Body of pancreas (tissue), 4 donors: ENCODE data around the gene ZNF652. TPM values are rescaled to one million over a fixed set of nuclear protein-coding genes. Genes with fewer than 3 reads are reported as not detected.
"Not testable (repeated sequence)": the region's sequence is repeated elsewhere in the genome, so short reads cannot be mapped to it uniquely, and the experiment has no call there.

ENCODE experiments used
- ATAC-seq: fragments of 150-250 bp; one replicate; pipeline ENCODE4 v1.9.1; 2016
- DNase-seq, 4 donors: peaks; one replicate each; pipeline ENCODE4 v3.0.0-alpha.2; 2019
- H3K27ac ChIP-seq, 4 donors: fragments of 200-600 bp; sonication (generic); 1 replicate in 3 of 4; 2 replicates in 1 of 4; pipeline versions ENCODE4 v1.5.1 to v1.6.1; 2016 to 2019; ENCODE audit warnings: mild to moderate bottlenecking in 1 of 4, mixed read lengths in 1 of 4, moderate library complexity in 1 of 4
- H3K27me3 ChIP-seq, 2 donors: fragments of 200-600 bp; sonication (generic); one replicate each; pipeline ENCODE4 v1.6.0; 2016; ENCODE audit warnings: mild to moderate bottlenecking in 1 of 2
- H3K36me3 ChIP-seq, 2 donors: fragments of 200-600 bp; sonication (generic); replicated peaks in 1 of 2; 2 replicates each; pipeline ENCODE4 v1.5.1; 2016; ENCODE audit warnings: low read depth in 2 of 2; ENCODE audit not compliant: insufficient read depth in 1 of 2
- H3K4me1 ChIP-seq: fragments of 200-600 bp; sonication (generic); one replicate; pipeline ENCODE4 v1.6.0; 2016
- H3K4me3 ChIP-seq, 2 donors: fragments of 200-600 bp; sonication (generic); 1 replicate in 1 of 2; 2 replicates in 1 of 2; pipeline ENCODE4 v1.5.1; 2016 to 2019
- H3K9me3 ChIP-seq, 3 donors: fragments of 200-600 bp; sonication (generic); 1 replicate in 2 of 3; 2 replicates in 1 of 3; pipeline ENCODE4 v1.5.1; 2016
- POLR2A ChIP-seq, 3 donors: fragments of 450-650 bp; IDR thresholded peaks; one replicate each; pipeline ENCODE4 v1.6.1; 2016; ENCODE audit warnings: antibody characterized with exemption in 3 of 3, mild to moderate bottlenecking in 2 of 3
- WGBS, 2 donors: methylation state at CpG; one replicate each; pipeline ENCODE4 v1.1.5; 2017; 5-methylcytosine and 5-hydroxymethylcytosine counted together
- intact Hi-C: fragments of 100-400 bp; cut with DNase I; formaldehyde crosslinking; loops from one replicate; pipeline ENCODE4 v1.15.1; 2023
- total RNA-seq, 2 donors: library from RNA; depleted of rRNA; stranded (reverse); fragments of >200 nt; gene quantifications; one replicate each; pipeline ENCODE4 v1.1.0, GENCODE V29; 2016
- TF ChIP-seq, protein P1 (sequence below), 7 experiments: fragments of 450-650 bp in 4 of 7; fragments of 200-600 bp in 3 of 7; sonication (generic) in 3 of 7; IDR thresholded peaks; one replicate each; pipeline ENCODE4 v1.5.1; 2016 to 2019; ENCODE audit warnings: antibody characterized with exemption in 7 of 7

ZNF652 gene
- total RNA-seq, 2 donors from 2014 or later: 26.4 to 36.1 TPM

DNA sequence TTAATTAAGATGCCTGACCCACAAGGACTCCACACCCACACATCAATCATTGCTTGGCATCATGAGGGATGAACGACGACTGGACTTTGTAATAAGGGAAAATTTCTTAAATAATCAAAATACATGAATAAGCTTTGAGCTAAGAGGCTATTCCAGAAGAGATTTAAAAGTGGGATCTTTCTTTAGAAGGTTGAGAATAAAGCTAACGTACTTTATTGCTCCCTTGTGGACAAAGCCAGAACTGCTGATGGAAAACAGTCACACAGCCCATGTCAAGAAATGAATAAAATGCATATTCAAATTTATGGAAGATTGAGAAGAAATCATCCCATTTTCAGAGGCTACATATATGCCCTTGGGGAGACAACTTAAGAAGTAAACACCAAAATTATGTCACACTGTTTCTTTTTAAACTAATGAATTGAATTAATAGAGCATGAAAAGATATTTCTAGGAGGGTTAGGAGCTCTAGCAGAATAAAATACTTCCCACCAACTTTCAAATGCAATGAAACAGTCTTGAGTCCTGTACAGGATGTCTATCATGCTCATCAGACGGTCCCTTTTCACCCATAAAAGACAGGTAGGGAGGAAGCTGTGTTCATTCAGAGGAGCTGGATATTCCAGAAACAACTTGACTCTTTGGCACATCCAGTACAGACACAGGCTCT is 71.2 kb downstream of the ZNF652 start:
- intact Hi-C loops: no loop called here
- no peaks in the 10 kb centered on the region for H3K4me1 ChIP-seq
- WGBS, 2 donors: 55 to 67% methylated on average over 4 of the region's 4 CpGs
- no peaks in the 10 kb centered on the region for H3K9me3 ChIP-seq
- H3K27ac ChIP-seq: no peak overlapping the region
- no peak overlapping the region for H3K4me3 ChIP-seq
- DNase-seq (no peak), ATAC-seq (no peak)
- H3K36me3 ChIP-seq: no peaks in the 10 kb centered on the region
- no peak for TF ChIP-seq POLR2A (IDR thresholded peaks at IDR 0.05)
- TF ChIP-seq, protein P1, sequence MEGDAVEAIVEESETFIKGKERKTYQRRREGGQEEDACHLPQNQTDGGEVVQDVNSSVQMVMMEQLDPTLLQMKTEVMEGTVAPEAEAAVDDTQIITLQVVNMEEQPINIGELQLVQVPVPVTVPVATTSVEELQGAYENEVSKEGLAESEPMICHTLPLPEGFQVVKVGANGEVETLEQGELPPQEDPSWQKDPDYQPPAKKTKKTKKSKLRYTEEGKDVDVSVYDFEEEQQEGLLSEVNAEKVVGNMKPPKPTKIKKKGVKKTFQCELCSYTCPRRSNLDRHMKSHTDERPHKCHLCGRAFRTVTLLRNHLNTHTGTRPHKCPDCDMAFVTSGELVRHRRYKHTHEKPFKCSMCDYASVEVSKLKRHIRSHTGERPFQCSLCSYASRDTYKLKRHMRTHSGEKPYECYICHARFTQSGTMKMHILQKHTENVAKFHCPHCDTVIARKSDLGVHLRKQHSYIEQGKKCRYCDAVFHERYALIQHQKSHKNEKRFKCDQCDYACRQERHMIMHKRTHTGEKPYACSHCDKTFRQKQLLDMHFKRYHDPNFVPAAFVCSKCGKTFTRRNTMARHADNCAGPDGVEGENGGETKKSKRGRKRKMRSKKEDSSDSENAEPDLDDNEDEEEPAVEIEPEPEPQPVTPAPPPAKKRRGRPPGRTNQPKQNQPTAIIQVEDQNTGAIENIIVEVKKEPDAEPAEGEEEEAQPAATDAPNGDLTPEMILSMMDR (IDR thresholded peaks at IDR 0.05): peak; percentile 9 to 48 (median 39)
- no peaks in the 10 kb centered on the region for H3K27me3 ChIP-seq

DNA sequence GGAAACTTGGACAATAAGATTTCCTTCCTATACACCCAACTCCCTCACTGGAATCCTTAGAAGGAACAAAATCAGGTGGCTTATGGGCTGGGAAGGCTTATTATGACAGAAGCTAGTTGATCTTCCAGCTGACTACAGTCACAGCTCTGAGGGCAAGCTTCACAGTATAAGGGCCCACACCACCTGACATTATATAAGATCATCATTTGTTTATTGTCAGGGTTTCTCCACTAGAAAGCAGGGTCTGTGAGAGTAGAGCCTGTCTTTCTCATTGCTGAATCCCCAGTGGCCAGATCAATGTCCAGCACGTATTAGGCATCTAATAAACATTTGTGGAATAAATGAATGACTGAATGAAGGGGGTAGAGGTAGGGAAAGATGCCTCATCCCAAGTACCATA is 73.7 kb downstream of the ZNF652 start:
- TF ChIP-seq, protein P1 (IDR thresholded peaks at IDR 0.05): no peak
- TF ChIP-seq POLR2A (IDR thresholded peaks at IDR 0.05): no peak
- WGBS, 2 donors: 90 to 94% methylated on average over 1 of the region's 1 CpG
- H3K27me3 ChIP-seq: no peaks in the 10 kb centered on the region
- no peak overlapping the region for H3K27ac ChIP-seq
- no peak overlapping the region for H3K4me3 ChIP-seq
- no peaks in the 10 kb centered on the region for H3K36me3 ChIP-seq
- intact Hi-C loops: no loop called here
- H3K4me1 ChIP-seq: no peaks in the 10 kb centered on the region
- ATAC-seq (no peak), DNase-seq (no peak)
- no peaks in the 10 kb centered on the region for H3K9me3 ChIP-seq

DNA sequence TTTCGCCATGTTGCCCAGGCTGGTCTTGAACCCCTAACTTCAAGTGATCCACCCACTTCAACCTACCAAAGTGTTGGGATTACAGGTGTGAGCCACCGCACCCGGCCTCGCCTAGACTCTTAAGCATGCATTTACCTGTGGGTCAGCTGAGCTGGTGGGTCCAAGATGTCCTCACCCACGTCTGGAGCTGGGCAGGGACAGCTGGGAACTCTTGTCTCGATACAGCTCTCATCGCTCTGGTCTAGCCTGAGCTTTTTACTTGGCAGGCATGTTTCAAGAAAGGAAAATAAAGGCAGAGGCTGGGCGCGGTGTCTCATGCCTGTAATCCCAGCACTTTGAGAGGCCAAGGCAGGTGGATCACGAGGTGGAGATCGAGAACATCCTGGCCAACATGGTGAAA is 74.6 kb downstream of the ZNF652 start:
- WGBS, 2 donors: 96 to 97% methylated on average over 11 of the region's 11 CpGs
- Histone ChIP-seq H3K27ac (no peak overlapping the region), H3K36me3 (no peaks in the 10 kb centered on the region), H3K4me1 (no peaks in the 10 kb centered on the region), H3K9me3 (no peaks in the 10 kb centered on the region), H3K4me3 (no peak overlapping the region), H3K27me3 (no peaks in the 10 kb centered on the region)
- TF ChIP-seq POLR2A (IDR thresholded peaks at IDR 0.05): no peak
- TF ChIP-seq, protein P1 (IDR thresholded peaks at IDR 0.05): no peak
- DNase-seq (no peak), ATAC-seq (no peak)
- intact Hi-C loops: no loop called here

DNA sequence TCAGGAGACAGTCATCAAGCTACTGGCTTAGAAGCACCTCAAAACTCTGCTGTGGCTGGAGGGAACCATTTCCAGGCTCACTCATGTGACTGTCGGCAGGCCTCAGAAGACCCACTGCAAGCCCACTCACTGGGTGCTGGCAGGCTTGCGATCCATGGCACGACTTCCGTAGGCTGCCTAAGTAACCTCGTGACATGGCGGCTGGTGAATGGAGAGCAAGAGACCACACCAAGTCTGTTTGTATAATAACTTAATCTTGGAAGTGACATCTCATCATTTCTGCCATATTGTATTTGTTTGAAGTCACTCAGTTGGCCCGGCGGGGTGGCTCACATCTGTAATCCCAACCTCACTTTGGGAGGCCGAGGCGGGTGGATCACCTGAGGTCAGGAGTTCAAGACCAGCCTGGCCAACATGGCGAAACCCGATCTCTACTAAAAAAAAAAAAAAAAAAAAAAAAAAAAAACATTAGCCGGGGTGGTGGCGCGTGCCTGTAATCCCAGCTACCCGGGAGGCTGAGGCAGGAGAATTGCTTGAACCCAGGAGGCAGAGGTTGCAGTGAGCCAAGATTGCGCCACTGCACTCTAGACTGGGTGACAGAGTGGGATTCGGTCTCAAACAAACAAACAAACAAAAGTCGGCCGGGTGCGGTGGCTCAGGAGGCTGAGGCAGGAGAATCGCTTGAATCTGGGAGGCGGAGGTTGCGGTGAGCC is 75.6 kb downstream of the ZNF652 start:
- H3K4me3 ChIP-seq, intact Hi-C loops, H3K36me3 ChIP-seq, ATAC-seq, DNase-seq, H3K4me1 ChIP-seq, H3K27me3 ChIP-seq, H3K9me3 ChIP-seq, H3K27ac ChIP-seq: not testable (repeated sequence)
- WGBS, 2 donors: 93 to 97% methylated on average over 20 to 23 of the region's 24 CpGs

DNA sequence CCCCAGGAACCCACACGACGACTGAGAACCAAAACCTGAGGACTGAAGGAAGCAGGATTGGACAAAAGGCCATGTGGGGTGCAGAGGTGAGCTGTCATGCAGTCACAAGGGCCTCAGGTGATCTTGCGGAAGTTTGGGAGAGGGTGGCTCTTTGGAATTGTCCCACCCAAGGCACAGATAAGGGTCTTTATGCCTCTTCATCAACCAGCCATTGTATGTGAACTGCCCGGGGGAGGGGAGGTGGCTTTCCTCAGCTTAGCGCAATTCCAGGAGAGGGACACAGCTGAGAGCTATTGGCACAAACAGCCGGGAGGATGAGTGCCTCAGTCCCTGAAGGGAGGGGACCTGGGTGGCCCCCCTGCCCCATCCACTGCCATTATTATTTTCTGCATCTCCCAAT is 76.3 kb downstream of the ZNF652 start:
- intact Hi-C loops: no loop called here
- H3K27me3 ChIP-seq: no peaks in the 10 kb centered on the region
- no peaks in the 10 kb centered on the region for H3K9me3 ChIP-seq
- no peak for TF ChIP-seq POLR2A (IDR thresholded peaks at IDR 0.05)
- TF ChIP-seq, protein P1 (IDR thresholded peaks at IDR 0.05): no peak
- H3K36me3 ChIP-seq: no peaks in the 10 kb centered on the region
- no peak overlapping the region for H3K4me3 ChIP-seq
- no peak overlapping the region for H3K27ac ChIP-seq
- WGBS, 2 donors: 76 to 80% methylated on average over 6 of the region's 6 CpGs
- ATAC-seq: no peak
- H3K4me1 ChIP-seq: no peaks in the 10 kb centered on the region
- no peak for DNase-seq
